K562 (cell line): Measurements from ENCODE around the gene MPZL1.

ENCODE experiments used
- HCFC1 ChIP-seq: IDR thresholded peaks from 2 replicates; pipeline ENCODE4 v1.6.1; 2012; ENCODE audit warnings: low read depth, low read length, improper control_type of control experiment
- PHTF2 ChIP-seq: fragments of 250-450 bp; sonication (Bioruptor Pico); IDR thresholded peaks from 2 replicates; pipeline ENCODE4 v1.5.0; 2021; ENCODE audit warnings: mild to moderate bottlenecking
- SMAD2 ChIP-seq: fragments of 150-350 bp; IDR thresholded peaks from 2 replicates; pipeline ENCODE4 v1.6.1; 2014; ENCODE audit warnings: low read depth, mild to moderate bottlenecking, low read length
- TGIF2 ChIP-seq: sonication (generic); formaldehyde crosslinking; IDR thresholded peaks from 2 replicates; pipeline ENCODE4 v1.8.1; 2022; ENCODE audit warnings: mild to moderate bottlenecking, missing genetic modification reagents, moderate library complexity
- XRCC3 ChIP-seq: fragments of 450-650 bp; IDR thresholded peaks from 2 replicates; pipeline ENCODE4 v1.6.1; 2017; ENCODE audit warnings: mild to moderate bottlenecking, moderate library complexity
- TF ChIP-seq, protein P1 (sequence below), 3 experiments: IDR thresholded peaks in 2 of 3; conservative IDR thresholded peaks in 1 of 3; 2 replicates each; pipeline ENCODE4 v1.5.1; 2011 to 2012; ENCODE audit warnings: low read length in 3 of 3, mild to moderate bottlenecking in 3 of 3, control low read depth in 2 of 3, improper control_type of control experiment in 1 of 3, inconsistent platforms in 1 of 3, low read depth in 1 of 3, mixed read lengths in 1 of 3, moderate library complexity in 1 of 3; ENCODE audit not compliant: insufficient read depth in 2 of 3

DNA sequence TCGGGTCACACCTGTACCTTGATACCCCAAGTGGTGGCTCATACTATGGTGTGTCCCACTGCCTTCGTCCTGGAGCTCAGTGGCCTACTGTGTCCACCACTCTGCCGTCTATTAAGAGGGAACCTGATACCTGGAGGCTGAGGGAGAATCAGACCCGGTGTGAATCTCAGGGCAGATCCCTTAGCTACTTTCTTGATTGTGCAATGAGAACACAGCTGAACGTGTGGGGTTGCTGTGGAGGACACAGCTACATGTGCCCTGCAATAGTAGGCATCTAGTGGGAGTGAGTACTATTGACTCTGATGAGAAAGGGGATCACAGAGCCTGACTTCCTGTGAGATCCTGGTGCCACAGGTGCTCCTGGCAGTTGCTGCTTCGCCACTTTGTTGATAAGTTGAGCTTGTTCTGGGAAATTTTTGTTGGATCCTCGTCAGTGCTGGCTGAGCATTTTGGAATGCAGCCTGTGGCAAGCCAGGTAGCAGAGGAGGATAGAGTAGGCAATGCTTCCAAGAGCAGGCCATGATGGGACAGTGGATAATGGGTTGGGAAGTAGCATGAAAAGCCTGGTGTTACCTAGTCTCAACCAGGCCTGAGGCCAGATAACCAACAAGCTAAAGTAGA is 28.2 kb upstream of the MPZL1 start:
- TF ChIP-seq PHTF2 (CRISPR knock-in tag) (no peak), XRCC3 (no peak), HCFC1 (no peak), SMAD2 (no peak), TGIF2 (no peak)
- TF ChIP-seq, protein P1, sequence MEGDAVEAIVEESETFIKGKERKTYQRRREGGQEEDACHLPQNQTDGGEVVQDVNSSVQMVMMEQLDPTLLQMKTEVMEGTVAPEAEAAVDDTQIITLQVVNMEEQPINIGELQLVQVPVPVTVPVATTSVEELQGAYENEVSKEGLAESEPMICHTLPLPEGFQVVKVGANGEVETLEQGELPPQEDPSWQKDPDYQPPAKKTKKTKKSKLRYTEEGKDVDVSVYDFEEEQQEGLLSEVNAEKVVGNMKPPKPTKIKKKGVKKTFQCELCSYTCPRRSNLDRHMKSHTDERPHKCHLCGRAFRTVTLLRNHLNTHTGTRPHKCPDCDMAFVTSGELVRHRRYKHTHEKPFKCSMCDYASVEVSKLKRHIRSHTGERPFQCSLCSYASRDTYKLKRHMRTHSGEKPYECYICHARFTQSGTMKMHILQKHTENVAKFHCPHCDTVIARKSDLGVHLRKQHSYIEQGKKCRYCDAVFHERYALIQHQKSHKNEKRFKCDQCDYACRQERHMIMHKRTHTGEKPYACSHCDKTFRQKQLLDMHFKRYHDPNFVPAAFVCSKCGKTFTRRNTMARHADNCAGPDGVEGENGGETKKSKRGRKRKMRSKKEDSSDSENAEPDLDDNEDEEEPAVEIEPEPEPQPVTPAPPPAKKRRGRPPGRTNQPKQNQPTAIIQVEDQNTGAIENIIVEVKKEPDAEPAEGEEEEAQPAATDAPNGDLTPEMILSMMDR (IDR thresholded peaks at IDR 0.05 in 2 of 3, conservative IDR thresholded peaks at IDR 0.05 in 1 of 3; ENCODE audit: insufficient read depth in 2 of 3, low read depth in 1 of 3, low read length in 3 of 3): no peak
